WI38 (cell line): ENCODE data around the gene MYORG.

Source experiments
- H3K4me3 ChIP-seq: 2 replicates; pipeline ENCODE4 v1.5.1; 2011; ENCODE audit warnings: low read depth, mild to moderate bottlenecking, control low read depth, low read length
- CTCF ChIP-seq: IDR thresholded peaks from 2 replicates; pipeline ENCODE4 v1.5.1; 2012; ENCODE audit warnings: low read depth, mild to moderate bottlenecking, control low read depth, low read length

MYORG gene

DNA sequence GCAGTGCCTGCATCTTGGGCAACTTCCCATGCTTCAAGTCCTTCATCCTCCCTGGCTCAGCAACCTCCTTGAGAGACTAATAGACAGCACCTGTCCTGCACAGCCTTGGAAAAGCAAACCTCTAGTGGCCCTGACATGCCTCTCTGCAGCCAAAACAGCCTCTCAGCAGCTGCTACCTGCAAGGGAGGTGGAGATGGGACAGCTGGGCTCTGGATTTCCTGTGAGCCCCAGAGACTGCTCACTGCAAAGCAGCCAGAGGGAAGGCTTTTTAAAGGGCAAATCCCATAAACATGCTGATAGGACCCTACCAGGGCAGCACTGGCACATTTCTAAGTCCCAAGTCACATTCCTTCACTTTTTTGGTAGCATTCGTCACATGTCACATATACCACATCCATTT lies 31.5 kb upstream of the MYORG start:
- TF ChIP-seq CTCF: no peak
- no peak overlapping the region for H3K4me3 ChIP-seq

DNA sequence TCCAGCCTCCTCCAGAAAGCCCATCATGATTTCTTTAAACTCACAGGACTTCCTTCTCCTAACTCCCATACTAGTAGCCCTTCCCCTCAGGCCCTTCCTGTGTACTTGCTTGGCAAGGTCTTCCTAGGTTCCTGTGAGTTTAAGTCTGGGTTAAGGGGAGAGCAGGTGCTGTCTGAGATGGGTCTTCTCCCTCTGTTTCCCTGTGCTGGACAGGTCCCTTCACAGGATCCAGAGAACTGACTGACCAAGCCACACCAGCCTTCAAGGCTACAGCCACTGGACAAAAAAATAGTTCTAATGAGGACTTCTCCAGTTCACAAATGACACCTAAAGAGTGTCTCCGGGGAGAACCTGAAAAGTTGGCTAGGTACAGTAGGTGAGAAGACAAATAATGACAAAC lies 29.5 kb upstream of the MYORG start:
- no peak for TF ChIP-seq CTCF
- no peak overlapping the region for H3K4me3 ChIP-seq

- no peak overlapping the region for H3K4me3 ChIP-seq
- no peak for TF ChIP-seq CTCF
These were observed 29.0 kb upstream of the MYORG start for GRCh38 chr9:34405719-34406118.

DNA sequence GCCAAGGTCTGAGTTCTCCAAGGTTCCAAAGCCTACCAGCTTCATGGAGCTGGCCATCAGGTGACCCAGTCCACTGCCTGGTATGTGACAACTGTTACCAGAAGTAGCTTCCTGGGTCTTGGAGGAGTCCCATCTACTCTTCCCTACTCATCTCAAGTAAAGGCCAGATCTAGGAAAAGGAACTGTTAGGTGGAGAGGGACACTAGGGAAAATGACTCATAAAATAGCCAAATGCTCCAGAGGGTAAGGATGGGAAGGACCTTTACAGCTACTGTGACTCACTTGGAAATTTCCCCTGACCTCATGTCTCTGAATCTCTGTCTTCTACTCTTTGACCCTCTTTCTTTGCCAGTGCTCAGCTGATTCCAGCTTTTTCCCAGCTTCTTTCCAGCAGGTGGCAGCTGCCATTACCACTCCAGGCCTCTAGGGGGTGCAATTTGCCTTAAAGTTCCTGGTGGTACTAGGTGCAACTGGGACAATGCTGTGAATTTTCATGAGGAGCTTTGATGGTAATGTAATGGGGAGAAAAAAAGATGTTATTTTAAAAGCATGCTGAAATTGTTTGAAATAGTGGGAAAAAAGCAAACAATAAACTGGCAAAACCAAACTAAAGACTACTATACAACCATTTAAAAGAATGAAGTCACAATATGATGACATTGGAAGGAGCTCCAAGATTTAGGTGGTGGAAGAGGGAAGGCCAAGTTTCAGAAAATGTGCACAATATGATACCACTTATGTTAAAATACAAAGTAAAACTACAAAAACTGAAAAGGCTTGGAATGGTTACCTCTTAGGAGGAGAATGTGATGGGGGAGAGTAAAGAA lies 27.1 kb upstream of the MYORG start:
- peak; percentile 98 for TF ChIP-seq CTCF
- no peak overlapping the region for H3K4me3 ChIP-seq

DNA sequence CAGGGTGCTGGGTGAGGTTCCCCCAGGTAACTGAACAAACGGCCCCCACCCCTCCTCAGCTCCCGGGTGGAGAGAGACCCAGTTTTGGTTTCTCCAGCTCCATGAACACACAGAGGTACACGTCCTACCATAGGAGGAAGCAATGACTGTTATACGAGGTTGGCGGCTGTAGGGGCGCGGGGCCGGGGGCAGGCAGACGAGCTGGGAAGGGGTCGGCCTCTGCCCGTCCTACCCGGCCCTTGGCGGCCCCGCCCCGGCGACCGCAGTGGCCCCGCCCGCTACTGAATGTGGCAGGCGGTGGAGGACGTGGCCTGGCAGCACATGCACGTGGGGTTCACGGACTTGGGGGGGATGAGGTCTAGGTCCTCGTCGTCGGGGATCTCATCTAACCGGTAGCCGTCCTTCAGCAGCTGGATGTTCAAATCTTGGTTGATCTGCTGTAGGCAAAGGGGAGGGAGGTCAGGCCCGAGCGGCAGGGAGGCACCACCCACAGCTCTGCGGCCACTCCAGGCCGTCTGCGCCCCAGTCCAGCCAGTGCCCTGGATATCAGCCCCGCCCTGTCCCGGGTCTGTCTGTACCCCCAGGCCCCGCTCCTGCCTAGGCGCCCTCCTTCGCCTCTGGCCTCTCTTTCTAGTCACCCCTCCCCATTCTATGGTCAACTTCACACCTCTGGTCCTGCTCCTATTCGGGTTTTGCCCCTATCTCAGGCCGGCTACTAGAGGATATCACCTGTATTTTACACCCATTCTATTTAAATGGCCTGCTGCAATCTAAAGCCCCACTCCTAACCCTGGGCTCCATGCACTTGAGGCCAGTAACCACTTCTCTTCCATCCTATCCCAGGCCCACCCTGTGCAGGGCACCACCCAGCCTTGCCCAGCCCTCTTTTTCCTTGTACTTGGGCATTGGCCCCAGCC lies 24.2 kb upstream of the MYORG start:
- TF ChIP-seq CTCF: no peak
- H3K4me3 ChIP-seq: no peak overlapping the region

- no peak overlapping the region for H3K4me3 ChIP-seq
- TF ChIP-seq CTCF: no peak
These were observed 23.6 kb upstream of the MYORG start for GRCh38 chr9:34400275-34400674.

GRCh38 chr9:34399729-34400128 lies 23.0 kb upstream of the MYORG start:
- TF ChIP-seq CTCF: no peak
- H3K4me3 ChIP-seq: no peak overlapping the region
